ENCODE measurements around the gene P2RY13. TPM values are rescaled to one million over a fixed set of nuclear protein-coding genes. Genes with fewer than 3 reads are reported as not detected.

The P2RY13 gene
- total and polyA plus RNA-seq, 2 of the 13 experiments (the other 11 are each of a cell fraction or from before 2014, with no cell fraction given) = not detected

GRCh38 chr3:151283907-151284461 lies 45.4 kb downstream of the P2RY13 start (continued):
- TF ChIP-seq DMTF1 (CRISPR knock-in tag; IDR thresholded peaks at IDR 0.05) = no peak
- no peak for TF ChIP-seq ZNF558 (CRISPR knock-in tag; IDR thresholded peaks at IDR 0.05; ENCODE audit: borderline replicate concordance)
- no peak for TF ChIP-seq RBM39 (IDR thresholded peaks at IDR 0.05; ENCODE audit: low read depth, low read length, poor library complexity, severe bottlenecking)
- TF ChIP-seq ZNF609 (CRISPR knock-in tag; IDR thresholded peaks at IDR 0.05; ENCODE audit: borderline replicate concordance) = peak; percentile 85
- TF ChIP-seq ZNF3 (CRISPR knock-in tag; IDR thresholded peaks at IDR 0.05) = no peak
- peak; percentile 63 for TF ChIP-seq NCOA2 (CRISPR knock-in tag; IDR thresholded peaks at IDR 0.05)
- no peak for TF ChIP-seq CENPT (CRISPR knock-in tag; IDR thresholded peaks at IDR 0.05; ENCODE audit: low read depth)
- TF ChIP-seq FOXO1 (CRISPR knock-in tag; IDR thresholded peaks at IDR 0.05) = peak; percentile 53; the same call in 1 of the 2 replicates
- 0 out of 2 replicates have a peak, but pooled peaks have one; percentile 41 for TF ChIP-seq ZBTB25 (CRISPR knock-in tag; IDR thresholded peaks at IDR 0.05)
- peak; percentile 85; the same call in 1 of the 2 replicates for TF ChIP-seq HMG20A (CRISPR knock-in tag; IDR thresholded peaks at IDR 0.05; ENCODE audit: borderline replicate concordance)
- TF ChIP-seq ZSCAN9 (CRISPR knock-in tag; IDR thresholded peaks at IDR 0.05; ENCODE audit: borderline replicate concordance) = 0 out of 2 replicates have a peak, but pooled peaks have one; percentile 21
- TF ChIP-seq PBX3 (CRISPR knock-in tag; IDR thresholded peaks at IDR 0.05; ENCODE audit: borderline replicate concordance) = no peak
- TF ChIP-seq THRA (CRISPR knock-in tag; IDR thresholded peaks at IDR 0.05; ENCODE audit: borderline replicate concordance) = peak; percentile 36; the same call in 1 of the 2 replicates
